Stimulated activated naive CD4-positive, alpha-beta T cell treated with Interleukin-2 at 50 U/mL for 16 hours (primary cell): Measurements from ENCODE around the gene RAD51B.

Experiments used
- DNase-seq: peaks from one replicate; lab custom pipeline; 2025; lab: John Stamatoyannopoulos, UW

RAD51B gene

DNA sequence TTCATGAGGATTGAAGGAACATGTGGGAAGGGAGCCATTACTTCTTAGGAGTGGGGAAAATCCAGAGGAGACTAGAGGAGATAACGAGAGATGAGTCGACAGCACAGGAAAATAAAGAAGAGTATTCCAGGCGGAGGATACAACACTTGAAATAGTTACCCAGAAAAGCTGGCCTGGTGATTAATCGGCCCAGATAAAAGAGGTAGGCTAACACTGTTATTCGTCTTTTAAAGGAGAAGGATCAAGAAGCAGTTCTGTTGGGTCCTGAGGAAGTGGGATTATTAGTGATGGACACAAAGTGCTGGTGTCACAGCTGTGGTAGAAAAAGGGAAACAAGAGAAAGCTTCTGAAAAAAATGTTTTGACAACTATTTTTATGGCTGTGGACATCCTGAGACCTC is 548.0 kb downstream of the RAD51B start:
- no peak for DNase-seq

DNA sequence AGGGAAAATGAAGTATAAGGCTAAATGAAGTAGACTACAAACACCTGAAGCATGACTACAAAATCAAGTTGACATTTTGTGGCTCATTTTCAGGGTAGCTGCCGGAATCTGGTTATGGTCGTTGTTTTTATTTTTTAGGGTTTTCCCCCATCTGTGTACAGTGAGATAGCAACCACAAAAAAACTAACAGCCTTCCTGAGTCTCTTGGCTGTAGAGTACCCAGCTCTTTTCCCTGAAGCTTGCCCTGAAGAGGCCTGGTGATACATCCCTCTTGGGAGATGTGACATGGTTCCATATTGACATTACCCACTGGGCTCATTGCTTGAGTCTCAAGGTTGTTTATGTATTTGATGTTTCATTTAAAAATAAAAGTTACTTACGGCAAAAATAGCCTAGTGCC is 549.3 kb downstream of the RAD51B start:
- no peak for DNase-seq

DNA sequence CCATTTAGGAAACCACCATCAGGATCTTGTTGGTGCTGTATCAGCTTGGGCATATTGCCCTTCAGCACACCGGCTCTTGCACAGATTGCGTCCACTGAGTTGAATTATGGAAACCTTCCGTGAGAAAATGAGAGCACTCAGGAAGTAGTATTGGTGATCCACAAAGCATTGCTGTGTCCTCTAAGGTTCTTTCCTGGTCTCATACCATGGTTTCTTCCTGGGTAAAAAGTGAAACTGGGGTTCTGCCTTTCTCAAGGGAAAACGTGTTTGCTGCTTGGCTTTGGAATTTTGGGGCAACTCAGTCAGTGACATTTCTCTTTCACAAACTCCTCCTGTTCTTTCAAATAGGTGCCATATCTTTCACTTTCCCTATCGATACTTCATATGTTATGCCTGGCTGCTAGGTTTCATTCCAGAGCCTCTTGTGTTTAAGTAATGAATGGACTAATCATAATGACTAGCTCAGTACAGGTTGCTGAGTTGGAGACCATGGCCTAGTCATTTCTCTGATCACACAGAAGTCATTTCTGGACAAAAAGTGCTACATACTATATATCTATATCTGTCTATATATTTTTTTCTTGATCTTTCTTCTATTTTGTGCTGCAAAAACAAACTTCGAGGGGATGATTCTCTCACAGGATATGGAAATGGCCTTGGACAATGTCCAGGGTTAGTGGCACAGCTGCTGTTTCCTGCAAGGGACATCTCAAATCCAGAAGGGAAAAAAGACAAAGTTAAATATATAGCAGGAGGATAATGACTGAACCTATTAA is 549.9 kb downstream of the RAD51B start:
- DNase-seq, result no peak

DNA sequence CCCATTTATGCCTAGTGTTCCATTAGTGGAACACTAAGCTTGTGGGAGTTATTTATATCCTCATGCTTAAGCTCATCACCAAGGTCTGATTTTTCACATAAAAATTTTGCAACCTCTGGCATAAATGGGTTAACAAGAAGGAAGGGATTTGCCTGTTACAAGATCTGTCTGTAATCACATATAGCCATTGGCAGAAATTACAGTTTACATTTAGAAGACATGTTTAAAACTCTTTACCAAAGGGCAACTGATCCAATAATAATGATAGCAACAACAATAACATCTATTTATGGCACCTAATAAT is 550.4 kb downstream of the RAD51B start:
- no peak for DNase-seq

DNA sequence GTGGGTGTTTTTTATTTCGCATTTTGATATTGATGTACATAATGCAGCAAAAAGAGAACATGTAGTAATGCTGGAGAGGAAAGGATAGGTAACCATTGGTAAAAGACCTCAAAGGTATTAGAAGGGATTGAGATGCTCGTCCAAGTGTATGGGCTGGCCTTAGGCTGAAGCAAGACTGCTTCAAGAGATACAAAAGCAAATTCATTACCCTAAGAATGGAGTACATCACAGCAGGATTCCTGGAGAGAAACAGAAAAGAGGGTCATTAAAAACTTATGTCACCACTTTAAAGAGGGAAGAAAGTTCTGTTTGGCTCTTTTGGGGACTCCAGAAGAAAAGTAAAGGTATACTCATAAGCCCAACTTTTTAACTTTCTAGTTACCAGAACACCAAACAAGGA is 552.8 kb downstream of the RAD51B start:
- DNase-seq, result no peak

DNA sequence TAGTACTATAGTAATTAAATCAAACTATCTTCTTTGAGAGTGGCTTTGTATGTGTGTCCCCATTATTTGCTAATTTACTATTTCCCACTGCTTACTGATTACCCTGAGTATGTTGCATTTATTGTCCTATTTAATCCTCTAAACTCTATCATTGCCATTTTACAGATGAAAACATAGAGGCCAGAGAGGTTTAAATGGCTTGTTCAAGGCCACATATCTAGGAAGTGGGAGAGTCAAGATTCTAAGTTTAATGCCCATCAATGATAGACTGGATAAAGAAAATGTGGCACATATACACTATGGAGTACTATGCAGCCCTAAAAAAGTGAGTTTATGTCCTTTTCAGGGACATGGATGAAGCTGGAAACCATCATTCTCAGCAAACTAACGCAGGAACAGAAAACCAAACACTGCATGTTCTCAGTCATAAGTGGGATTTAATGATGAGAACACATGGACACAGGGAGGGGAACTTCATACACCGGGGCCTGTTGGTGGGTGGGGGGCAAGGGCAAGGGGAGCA is 553.6 kb downstream of the RAD51B start:
- DNase-seq, result no peak

DNA sequence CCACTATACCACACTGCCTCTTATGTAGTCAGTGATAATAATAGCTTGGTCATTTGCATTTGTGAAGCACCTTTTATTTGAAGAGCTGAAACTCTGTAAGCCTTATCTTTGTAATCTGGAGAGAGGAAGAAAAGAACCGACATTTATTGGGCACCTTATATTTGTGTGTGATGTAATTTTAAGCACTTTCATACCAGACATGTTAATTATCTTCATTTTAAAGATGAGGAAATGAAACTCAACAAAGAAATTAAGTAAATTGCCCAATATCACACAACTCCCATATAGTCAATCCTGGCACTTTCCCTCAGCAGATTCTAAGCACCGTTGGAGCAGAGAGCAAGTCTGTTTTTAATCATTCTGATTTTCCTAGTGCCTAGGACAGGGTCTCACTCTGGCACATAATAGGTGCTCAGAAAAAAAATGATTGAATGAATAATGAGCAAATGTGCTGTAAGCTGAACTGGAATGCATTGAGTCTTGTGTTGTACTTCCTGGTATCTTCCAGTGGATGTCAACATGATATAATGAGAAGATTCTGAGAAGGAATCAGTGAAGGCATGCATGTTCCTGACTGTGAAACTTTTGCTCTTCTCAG is 554.4 kb downstream of the RAD51B start:
- DNase-seq, result no peak

DNA sequence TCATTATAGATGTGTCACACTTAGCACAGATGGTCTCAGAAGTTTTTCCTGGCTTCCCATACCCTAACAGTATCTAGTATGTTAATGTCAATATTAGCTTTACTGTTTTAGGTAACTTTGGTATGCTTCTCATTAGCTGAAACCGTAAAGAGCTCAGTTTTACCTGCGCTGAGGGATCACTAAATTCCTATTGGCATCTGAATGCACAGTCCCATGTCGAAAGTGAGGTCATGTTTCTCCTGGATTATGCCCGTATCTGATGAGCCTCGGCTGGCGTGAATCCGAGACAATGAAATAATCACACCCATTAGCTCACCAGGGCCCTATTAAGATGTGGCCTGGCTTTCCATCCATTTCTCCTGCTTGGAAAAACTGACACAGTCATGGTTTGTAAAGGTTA is 555.1 kb downstream of the RAD51B start:
- no peak for DNase-seq

DNA sequence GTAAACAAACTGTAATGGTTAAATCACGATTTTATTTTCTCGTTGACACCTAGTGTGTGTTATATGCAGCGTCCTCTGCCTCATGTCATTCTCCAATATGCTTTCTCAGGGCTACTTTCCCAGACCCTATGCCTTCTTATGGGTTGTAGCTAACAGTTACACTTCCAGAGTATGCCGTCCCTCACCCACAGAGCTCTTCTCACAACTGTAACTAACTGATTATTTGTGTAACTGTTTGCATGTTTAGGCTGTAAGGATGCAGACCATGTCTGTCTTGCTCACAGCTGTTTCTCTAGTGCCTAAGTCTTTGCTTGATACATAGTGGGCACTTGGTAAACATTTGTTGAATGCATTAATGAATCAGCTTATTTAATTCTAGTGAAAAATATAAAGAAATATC is 555.8 kb downstream of the RAD51B start:
- no peak for DNase-seq

DNA sequence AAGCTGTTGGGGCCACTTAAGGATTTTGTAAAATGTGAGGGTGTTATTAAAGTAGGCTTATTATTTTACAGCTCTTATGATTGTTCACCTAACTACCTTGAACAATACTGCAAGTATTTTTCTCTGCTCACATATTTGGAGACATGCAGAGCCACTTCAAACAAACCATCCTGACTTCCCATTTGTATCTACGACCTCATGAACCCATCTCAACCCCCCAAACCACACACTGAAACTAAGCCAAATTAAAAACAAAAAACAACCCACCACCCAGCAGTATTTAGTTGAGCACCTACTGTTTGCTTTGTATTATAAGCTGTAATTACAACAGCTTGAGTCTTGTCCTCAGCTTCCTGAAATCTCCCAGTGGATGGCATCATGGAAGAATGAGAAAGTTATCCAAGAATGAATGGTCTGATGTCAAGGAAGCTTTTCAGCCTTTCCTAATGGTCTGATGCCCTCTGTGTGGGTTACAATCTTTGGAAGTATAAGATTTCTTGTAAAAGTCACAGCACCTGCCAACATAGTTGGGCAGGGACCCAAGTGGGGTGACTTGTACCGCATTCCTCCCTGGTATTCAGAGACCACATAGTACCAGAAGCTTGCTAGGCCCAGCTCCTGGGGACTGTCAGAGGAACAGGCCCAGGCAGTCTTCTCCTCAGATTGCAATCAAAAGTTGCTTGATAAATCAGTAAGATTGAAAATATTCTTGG is 556.6 kb downstream of the RAD51B start:
- no peak for DNase-seq

DNA sequence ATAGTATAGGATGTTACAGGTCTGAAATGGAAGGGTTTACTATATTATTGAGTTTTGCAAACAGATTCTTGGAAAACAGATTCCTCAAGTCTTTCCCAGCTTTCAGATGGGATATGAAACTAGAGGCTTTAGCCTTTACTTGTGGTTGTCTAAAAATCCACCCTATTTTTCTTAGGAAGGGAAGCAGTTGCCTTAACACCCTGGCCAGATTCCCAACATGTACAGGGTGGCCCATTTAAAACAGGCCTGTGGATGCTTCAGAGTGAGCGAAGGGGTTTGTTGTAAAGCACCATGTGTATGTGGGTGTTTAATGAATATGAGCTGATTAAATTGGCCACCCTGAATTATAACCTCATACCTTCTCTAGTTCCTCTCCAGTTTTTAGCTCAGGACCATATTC is 557.4 kb downstream of the RAD51B start:
- no peak for DNase-seq

DNA sequence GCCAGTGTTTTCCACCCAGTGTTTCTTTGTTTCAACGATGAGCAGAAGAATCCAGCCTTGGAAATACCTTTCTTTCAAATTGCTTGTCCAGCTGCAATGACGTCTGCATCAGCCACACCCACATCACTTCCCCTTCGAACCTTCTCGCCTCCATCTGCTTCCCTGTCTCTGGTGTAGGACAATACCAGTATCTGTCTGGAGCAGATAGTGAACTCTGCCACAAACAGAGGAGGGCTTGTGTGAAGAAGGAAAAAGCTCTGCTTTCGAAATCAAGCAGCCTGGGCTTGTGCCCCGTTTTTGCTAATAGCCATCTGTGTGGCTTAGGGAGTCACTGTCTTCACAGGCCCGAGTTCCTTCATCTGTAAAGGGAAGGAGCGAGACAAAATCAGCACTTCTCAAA is 557.9 kb downstream of the RAD51B start:
- no peak for DNase-seq

DNA sequence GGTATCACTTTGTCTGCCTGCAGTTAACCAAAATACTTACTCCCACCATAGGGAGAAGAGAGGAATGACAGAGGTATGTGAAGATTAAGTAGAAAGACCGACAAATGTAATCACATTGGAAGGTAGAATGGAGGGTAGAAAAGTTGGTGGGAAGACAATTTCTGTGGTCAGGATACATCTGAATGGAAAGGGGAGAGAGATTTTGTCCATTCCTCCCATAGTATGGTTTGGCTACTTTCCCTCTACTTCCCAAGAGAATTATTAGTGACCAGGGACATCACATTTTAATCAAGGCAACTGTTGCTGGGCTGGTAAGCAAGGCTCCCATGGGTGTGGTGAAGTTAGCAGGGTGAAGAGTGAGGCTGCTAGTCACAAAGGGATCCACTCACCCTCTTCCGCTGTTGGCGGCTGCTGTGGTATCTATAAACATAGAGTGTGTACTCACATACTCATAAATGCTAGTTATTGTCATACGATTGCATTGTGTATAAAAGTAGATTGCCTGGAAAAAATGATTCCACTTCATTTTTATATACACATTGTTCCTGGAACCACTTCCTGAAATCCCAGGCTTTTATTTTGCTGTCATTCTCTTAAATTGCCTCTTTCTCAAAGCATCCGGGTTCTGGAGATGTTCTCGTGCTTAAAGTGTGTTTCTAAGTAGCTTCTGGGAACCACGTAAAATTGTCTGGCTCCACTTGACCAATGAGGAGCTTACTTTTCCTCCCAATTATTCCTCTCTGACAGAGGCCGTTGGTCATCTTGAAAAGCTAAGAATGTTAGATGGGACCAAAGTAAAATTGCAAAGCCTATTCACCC is 560.1 kb downstream of the RAD51B start:
- DNase-seq, result peak; percentile 11

DNA sequence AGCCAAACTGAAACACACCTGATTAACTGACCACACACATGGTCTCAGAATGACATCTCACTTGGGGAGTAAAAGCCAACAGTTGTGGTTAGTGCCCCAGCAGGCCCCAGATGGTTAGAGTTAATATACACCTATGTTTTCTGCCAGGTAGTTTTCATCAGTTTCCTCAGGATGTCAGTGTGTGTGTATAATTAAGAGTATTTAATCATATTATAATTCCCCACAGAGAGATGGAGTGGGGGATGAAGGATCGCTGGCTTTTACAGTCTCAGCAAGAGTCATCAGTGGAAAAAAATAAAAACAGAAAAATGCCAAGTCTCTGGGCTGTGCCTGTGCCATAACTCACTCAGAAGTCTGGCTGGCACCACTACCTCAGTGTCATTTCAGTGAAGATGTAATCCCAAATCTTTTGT is 560.8 kb downstream of the RAD51B start:
- no peak for DNase-seq

DNA sequence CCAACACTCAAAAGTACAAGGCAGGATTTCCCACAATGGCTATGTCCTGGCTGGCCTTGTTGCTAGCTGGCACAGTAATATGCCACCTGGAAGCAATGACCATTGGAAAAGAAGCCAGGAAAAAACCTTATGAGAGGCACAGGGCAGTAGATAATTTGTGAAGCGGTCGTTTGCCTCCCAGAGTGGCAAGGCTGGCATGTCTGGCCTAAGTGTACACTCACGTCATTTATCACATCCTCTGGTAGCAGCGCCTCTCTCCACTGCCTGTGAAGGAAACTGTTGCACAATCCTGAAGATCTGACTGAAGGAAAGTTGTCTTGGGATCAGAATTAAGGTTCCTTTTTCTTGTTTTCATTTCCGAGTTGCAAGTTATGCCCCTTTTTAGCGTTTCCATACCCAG is 564.8 kb downstream of the RAD51B start:
- no peak for DNase-seq

DNA sequence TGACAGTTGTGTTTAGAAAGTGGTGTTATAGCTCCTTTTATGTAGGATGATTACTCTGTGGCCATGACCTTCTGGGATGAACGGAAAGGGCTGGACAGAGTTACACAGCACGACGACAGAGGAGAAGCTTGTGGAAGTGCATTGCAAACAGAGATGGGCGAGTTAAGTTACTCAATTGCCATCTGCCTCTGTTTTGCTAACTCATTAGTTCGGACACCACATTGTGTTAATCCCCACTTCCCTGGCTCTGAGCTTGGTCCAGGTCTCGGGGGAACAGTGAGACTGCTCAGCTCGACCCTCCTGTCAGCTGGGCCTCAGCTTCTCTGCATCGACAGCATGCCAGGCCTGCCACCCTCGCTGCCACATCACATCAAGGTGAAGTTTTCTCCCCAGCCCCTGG is 565.3 kb downstream of the RAD51B start:
- DNase-seq, result no peak

DNA sequence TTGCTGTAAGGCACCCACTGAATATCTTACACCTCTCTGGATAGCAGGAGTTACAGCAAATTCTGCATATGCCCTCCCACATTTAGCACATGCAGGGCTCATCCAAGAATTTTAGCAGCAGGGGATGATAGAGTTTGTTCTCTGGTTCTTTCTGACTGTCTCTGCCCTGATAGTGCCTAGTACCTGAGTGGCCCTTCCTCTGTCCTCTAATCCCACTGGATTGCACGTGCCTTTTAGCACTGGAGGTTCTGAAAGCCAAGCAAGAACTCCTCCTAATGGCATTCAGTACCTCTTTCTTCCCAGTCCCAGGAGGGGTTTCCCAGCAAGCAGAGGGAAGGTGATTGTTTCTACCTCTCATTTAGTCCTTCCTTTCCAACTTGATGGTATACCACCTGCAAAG is 566.9 kb downstream of the RAD51B start:
- no peak for DNase-seq

DNA sequence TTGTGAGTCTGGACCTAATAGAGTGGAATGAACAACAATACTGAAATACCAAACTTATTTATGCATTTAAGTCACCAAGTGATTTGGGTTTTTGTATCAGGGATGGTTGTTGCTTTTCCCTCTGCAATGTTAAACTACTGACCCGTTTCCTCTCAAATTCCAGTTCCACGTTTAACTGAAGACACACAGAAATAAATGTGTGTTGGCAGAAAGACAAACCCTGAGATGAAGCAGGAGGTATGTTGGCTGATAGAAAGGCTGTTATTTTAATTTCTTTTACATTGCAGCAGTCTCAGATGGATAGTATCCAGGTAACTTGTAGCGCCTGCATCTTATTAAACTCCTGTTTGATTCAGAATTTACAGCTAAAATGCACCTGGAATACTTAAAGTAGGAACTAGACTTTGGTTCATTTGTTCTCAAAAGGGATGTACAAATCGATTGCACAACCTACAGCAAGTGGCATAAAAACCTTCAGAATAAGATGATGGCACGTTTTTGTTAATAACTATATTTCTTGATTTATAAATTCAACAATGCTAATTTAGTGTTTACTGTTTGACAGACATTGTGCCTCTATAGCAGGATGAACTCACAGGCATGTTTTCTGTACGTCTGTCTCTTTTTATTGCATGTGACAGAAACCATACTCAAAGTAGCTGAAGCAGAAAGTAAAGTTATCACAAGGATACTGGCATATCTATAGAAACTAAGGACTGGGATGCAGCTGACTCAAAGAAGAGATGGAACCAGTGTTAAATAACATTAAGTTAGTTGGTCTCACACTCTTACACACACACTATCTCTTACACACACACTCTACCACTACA is 567.6 kb downstream of the RAD51B start:
- DNase-seq, result no peak

DNA sequence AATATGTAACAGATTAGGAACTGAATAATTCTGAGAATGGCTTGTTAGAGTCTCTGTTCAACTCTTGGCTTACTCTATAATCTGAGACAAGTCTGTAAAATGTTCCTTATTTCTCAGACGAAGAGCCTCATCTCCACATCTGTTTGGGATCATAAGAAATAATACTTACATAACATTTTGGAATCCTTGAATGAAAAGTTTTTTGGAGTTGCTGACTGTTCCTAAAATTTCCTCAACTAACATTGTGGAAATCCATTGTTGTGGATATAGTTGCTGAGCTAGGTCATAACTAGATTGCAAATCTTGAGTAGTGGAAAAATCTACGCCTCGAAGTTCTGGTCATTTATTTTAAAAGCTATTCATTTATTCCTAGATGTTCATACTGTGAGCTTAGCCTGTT is 570.4 kb downstream of the RAD51B start:
- no peak for DNase-seq

DNA sequence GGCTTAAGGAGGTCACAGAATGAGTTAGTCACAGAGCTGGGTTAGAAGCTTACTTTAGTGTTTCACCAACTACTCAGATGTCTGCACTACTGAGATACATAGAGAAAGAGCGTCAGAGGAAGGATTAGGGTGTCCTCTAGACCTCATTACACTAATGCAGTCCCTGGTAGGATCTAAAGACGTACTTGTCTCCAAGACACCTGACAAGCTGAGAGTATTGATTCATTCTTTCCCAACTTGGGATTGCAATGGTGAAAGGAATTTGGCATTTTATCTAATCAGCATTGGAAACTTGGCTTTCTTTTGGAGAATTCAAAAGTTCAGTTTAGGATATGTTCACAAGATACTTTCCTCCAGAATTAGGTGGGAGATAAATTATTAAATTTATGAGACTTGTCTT is 571.2 kb downstream of the RAD51B start:
- no peak for DNase-seq

DNA sequence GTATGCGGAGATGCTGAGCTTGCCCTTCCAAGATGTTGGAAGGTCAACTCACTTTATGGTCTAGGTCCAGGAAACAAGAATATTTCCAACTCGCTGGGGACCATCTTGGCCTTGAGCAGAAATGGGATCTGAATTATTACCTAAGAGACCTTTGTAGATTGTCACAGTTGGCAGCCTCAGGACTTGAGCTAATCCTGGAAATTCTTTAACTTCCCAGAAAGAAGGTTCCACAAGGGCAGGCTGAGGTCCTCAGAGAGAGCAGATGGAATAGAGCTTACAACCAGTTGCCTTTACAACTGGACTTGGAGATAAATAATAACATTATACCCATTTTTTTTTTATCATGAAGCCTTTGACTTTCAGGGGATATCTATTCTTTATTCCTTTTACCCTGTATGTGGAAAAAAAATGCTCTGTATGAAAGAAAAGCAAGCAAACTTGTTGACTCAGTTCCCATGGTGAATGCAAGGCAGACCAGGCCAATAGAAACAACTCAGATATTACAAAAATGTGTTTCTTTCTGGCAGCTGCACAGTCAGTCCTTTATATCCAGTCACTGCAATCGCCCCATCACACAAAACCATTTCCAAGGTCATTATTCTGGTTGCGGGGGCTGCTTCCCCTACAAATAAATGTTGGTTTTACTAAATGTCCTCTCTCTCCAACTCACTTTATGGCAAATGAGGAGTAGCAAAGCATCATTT is 571.9 kb downstream of the RAD51B start:
- no peak for DNase-seq
